Cardiac fibroblast (primary cell): ENCODE measurements around the gene NPHP1.
"Not testable (repeated sequence)": the region's sequence is repeated elsewhere in the genome, so short reads cannot be mapped to it uniquely, and the experiment has no call there.

Source experiments
- DNase-seq, 2 donors: peaks; one replicate each; pipeline versions ENCODE4 v3.0.0 to v3.0.0-alpha.2; 2010; ENCODE audit warnings: low read depth in 2 of 2
- H3K4me3 ChIP-seq, 2 donors: replicated peaks in 1 of 2; 1 replicate in 1 of 2; 2 replicates in 1 of 2; pipeline ENCODE4 v1.5.1; 2011; ENCODE audit warnings: low read depth in 2 of 2, low read length in 2 of 2, mild to moderate bottlenecking in 2 of 2, moderate library complexity in 1 of 2
- TF ChIP-seq, protein P1 (sequence below): IDR thresholded peaks from one replicate; pipeline ENCODE4 v1.5.1; 2011; ENCODE audit warnings: low read depth, mild to moderate bottlenecking, low read length, inconsistent platforms

The NPHP1 gene

DNA sequence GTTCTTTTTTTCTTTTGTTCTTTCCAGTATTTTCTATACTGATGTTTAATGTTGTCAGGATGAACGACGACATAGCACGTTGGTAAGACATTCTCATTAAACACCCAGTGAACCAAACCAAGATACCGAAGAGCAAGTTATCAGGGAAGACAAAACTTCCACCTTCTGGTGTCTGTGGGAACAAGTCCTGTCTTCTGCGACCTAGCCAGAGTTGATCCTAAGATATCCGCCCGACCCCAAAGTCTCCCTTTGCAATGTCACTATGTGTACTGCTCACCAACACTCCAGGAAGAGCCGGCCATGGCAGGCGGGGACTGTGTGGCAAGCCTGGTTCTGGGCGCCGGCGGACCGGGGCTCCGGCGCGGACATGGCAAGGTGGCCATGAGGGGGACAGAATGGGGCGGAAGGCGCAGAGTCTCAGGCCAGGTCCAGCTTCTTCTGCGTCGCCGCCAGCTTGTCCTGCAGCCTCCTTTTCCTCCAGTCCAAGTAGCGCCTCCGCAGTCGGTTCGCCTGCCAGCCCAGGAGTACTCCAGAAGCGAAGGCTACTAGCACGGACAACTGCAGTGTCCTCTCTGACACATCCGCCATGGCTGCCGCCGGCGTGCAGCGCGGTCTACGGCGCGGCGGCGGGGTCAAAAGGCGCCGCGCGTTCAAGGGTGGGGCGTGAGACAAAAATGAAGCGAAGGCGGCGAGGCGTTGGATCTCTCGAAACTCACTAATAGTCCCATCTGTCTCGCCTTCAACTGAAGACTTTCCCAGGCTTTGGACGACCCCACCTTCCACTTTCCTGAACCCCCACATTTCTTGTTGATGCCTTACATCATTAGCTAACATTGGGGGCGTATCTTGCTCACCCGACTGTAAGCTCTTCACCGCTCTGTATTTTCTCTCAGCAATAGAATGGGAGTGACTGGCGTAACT lies 7.4 kb upstream of the NPHP1 start, which contains the start of gene MTLN:
MTLN (minus strand) TSS at position 610 of the 921 bp plus-strand sequence; CDS start at position 588, 22 bp downstream.
- DNase-seq = peak; percentile 67 to 81
- TF ChIP-seq, protein P1, sequence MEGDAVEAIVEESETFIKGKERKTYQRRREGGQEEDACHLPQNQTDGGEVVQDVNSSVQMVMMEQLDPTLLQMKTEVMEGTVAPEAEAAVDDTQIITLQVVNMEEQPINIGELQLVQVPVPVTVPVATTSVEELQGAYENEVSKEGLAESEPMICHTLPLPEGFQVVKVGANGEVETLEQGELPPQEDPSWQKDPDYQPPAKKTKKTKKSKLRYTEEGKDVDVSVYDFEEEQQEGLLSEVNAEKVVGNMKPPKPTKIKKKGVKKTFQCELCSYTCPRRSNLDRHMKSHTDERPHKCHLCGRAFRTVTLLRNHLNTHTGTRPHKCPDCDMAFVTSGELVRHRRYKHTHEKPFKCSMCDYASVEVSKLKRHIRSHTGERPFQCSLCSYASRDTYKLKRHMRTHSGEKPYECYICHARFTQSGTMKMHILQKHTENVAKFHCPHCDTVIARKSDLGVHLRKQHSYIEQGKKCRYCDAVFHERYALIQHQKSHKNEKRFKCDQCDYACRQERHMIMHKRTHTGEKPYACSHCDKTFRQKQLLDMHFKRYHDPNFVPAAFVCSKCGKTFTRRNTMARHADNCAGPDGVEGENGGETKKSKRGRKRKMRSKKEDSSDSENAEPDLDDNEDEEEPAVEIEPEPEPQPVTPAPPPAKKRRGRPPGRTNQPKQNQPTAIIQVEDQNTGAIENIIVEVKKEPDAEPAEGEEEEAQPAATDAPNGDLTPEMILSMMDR = no peak
- peak within 1 kb of the TSS; percentile 72 to 89 for H3K4me3 ChIP-seq

DNA sequence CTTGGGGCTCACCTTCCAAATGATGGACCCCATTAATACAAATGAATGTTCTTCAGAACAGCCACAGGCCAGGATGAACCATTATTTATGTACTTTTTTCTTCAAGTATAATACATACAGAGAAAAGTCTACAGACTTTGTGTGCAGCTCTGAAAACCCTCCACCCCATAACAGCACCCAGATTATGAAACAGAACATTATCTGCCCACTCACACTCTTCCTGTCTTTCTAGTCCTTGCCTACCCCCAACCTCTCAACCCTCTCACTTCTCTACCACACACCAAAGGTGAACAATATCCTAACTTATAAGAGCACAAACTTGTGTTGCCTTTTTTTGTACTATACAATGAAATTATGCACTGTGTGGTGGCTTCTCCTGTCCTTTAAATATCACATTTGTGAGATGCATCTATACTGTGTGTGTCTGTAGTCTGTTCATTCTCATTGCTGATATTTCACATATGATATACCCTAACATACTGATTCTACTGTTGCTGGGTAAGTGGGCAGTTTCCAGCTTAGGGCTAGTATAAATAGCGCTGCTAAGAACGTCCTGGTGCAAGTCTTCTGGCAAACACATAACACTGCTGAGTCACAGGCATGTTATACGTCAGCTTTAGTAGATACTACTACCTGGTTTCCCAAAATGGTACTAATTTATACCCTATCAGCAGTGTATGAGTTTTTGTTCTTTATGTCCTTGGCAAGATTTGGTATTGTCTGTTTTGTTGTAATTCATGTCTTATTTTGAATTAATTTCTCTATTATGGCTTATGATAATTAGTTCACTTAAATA lies 1.0 kb upstream of the NPHP1 start:
- H3K4me3 ChIP-seq = no peak overlapping the region
- DNase-seq = peak; percentile 20 to 55
- TF ChIP-seq, protein P1 = no peak

DNA sequence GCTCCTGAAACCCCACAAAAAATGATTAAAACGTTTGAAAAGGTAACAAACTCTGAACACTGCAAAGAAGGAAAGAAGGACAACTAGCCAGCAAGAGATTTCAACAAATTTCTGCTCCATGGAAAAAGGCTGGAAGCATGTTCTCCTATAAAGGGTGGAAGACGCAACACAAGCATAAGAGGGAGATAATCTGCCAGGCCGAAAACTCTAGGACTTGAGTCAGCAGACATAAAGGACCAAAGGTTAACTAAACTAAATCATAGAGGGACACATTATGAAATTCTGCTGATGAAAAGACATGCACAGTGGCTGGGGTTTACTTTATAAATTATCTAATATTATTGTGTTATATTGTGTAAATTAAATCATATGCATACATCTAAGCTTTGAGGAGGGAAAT lies 6.8 kb downstream of the NPHP1 start:
- TF ChIP-seq, protein P1 = no peak
- H3K4me3 ChIP-seq = no peak overlapping the region
- no peak for DNase-seq

DNA sequence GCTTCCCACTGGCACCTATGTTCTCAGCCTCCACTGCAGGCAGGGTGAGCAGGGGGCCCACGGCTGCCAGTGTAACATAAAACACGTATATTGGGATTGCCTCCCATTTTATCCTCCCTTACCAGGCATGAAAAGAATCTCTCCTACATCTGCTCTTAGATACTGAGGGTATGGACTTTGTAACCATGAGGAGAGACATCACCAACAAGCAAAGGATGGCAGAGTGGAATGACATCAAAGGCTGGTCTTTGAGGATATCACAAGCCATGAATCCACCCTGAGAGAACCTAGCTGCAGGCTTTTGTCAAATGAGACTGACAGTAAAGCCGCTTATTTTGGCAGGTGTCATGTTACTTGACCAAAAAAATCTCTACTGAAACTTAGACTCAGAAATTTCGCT lies 7.4 kb downstream of the NPHP1 start:
- no peak for DNase-seq
- H3K4me3 ChIP-seq = no peak overlapping the region
- TF ChIP-seq, protein P1 = no peak

DNA sequence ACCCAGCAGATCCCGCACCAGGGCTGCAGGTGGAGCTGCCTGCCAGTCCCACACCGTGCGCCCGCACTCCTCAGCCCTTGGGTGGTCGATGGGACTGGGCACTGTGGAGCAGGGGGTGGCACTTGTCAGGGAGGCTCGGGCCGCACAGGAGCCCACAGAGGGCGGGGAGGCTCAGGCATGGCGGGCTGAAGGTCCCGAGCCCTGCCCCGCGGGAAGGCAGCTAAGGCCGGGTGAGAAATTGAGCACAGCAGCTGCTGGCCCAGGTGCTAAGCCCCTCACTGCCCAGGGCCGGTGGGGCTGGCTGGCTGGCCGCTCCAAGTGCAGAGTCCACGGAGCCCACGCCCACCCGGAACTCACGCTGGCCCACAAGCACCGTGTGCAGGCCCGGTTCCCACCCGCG lies 14.6 kb downstream of the NPHP1 start:
- DNase-seq, H3K4me3 ChIP-seq: not testable (repeated sequence)

DNA sequence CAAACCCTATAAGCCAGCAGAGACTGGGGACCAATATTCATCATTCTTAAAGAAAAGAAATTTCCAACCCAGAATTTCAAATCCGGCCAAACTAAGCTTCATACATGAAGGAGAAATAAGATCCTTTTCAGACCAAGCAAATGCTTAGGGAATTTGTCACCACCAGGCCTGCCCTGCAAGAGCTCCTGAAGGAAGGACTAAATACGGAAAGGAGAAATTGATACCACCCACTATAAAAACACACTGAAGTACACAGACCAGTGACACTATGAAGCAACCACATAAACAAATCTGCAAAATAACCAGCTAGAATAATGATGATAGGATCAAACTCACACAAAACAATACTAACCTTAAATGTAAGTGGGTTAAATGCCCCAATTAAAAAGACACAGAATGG lies 22.4 kb downstream of the NPHP1 start:
- no peak overlapping the region for H3K4me3 ChIP-seq
- DNase-seq = no peak
- TF ChIP-seq, protein P1 = no peak

DNA sequence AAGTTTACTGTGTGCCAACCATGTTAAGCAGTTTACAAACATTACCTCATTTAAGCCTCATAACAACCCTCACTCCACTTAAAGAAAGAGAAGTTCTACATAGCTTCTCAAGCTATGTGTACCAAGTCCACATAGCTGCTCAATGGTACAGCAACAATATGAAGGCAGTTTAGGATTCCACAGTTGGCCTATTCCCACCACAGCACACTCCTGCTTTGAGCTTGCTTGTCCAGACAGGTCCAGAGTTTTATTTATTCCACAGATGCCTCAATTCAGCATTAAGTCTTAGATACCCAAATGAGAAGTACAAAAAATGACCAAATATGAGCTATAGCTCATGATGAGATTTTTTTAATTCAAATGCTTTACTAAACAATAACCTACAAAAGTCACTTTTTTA lies 24.8 kb downstream of the NPHP1 start:
- DNase-seq = no peak
- no peak overlapping the region for H3K4me3 ChIP-seq
- TF ChIP-seq, protein P1 = no peak
